Activated T-helper 1 cell treated with anti-CD3 and anti-CD28 coated beads, Interleukin-2, amount 50 U/mL, for 16 hours (primary cell): ENCODE data around the gene PCNT.
A peak's percentile ranks its signal among the peaks of the same experiment; 100 is the strongest.
"Not testable (repeated sequence)": the region's sequence is repeated elsewhere in the genome, so short reads cannot be mapped to it uniquely, and the experiment has no call there.

ENCODE experiments used
- DNase-seq, 2 donors: peaks; one replicate each; pipeline ENCODE4 v3.0.0-alpha.2; 2020; ENCODE audit warnings: low read depth in 1 of 2, low spot score in 1 of 2

Gene PCNT

DNA sequence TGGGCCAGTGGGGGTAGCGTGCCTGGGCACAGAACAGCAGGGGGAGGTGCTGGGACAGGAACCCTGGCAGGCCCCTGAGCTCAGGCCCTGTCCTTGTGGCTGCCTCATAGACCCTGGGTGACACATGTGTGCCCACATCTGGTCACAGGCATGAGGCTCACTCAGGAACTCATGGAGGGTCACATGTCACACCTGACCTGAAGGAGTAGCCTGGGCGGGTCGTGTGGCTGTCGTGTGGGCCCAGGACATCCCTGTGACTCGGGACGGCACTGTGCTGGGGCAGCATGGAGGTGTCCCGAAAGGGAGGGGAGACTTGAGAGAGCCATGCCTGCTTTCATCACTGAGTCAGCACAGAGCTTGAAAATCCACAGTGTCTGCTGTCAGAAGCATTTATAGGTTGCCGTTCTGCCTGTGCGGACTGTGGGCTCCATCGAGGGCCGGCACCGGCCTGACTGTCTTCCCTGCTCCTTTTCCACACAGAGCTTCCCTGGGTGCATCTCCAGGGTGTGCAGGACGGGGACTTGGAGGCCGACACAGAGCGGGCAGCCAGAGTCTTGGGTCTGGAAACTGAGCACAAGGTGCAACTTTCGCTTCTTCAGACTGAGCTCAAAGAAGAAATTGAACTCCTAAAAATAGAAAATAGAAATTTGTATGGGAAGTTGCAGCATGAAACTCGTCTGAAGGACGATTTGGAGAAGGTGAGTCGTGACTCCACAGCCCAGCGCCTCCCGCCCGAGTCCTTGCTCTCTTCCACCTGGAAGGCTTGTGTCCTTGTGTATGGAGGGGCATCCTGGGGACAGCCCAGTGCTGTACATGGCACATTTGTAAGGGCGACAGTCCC, 32.8 kb downstream of the PCNT start:
- DNase-seq: no peak

- DNase-seq: no peak
Measured at GRCh38 chr21:46357335-46357604, 33.3 kb downstream of the PCNT start.

DNA sequence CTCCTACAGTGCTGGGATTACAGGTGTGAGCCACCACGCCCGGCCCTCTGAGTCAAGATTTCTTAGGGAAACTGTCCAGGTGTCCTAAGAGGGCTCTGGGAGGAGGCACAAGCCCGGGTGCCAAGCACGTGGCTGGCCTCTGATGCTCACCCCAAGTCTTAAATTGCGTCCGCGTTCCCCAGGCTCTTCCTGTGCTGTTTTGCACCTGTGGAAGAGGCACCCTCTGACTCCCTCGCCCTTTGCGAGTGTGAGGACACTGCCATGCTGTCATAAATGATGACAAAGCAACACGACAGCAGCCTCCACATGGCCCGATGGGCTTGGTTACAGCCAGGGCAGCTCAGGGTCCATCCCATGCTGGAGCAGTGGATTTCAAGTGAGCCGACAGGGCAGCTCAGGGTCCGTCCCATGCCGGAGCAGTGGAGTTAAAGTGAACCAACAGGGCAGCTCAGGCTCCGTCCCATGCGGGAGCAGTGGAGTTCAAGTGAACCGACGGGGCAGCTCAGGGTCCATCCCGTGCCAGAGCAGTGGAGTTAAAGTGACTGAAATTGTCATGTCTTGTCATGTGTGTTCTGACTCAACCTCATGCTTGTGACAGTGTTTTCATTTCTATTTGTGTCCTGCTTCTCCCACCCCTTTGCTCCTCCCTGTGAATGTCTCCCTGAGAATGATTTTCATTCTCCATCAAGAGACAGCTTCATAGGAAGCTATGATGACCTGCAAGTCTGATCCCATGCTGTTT, 33.9 kb downstream of the PCNT start:
- no peak for DNase-seq

- no peak for DNase-seq
Measured at GRCh38 chr21:46361176-46361575, 37.2 kb downstream of the PCNT start.

GRCh38 chr21:46361935-46362334, 38.0 kb downstream of the PCNT start:
- no peak for DNase-seq

GRCh38 chr21:46362946-46363345, 39.0 kb downstream of the PCNT start:
- no peak for DNase-seq

GRCh38 chr21:46363698-46364097, 39.7 kb downstream of the PCNT start:
- no peak for DNase-seq

DNA sequence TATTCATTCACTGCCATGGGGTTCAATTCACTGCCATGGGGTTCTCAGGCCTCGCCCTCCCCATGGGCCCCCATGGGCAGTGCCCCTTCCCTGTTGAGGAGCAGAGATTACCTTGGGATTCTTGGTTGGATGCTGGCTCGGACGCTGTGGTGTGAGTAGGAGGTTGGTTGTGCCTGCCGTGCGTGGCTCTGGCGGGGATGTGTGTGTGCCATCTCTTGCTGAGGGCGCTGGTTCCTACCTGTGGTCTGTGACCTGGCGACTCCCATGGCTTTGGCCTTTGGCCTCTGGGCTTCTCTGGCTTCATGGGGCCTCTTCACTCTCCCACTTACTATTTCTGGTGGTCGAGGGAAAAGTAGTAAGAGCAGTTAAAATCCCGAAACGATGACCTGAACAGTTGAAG, 42.1 kb downstream of the PCNT start:
- no peak for DNase-seq

GRCh38 chr21:46366561-46366960, 42.6 kb downstream of the PCNT start:
- DNase-seq: no peak

GRCh38 chr21:46366966-46367365, 43.0 kb downstream of the PCNT start:
- DNase-seq: no peak

GRCh38 chr21:46368533-46369285, 44.8 kb downstream of the PCNT start:
- DNase-seq: peak in 1 of 2 donors; percentile 9

DNA sequence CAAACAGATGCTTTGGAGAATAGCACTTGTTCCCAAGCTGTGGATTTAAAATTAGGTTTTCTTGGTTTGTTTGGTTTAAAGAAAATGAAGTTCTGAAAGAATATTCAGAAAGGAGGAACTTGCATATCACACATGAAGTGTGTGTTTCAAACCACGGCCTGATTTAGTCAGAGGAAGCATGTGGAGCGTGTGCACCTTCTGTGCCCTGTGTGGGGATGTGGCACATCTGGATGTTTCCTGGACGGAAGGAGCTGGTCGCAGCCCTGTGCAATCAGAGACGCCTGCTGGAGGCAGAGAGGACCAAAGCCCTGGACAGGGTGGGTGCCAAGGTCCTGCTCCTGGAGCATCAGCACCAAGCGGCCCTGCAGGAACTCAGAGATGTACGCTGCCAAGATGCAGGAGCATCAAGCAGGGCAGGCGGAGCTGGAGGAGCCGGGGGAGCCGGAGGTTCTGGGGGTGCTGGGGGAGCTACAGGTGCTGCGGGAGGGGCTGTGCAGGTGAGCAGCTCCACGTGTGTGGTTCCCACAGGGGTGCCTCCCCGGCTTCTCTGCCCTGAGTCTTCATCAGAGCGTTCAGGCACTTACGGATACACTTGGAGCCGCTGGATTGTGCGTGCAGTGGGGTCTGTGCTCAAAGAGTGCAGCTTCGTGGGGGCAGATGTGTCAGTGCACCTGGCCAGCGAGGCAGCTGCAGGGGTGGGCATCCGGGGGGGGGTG, 45.7 kb downstream of the PCNT start:
- DNase-seq: no peak

DNA sequence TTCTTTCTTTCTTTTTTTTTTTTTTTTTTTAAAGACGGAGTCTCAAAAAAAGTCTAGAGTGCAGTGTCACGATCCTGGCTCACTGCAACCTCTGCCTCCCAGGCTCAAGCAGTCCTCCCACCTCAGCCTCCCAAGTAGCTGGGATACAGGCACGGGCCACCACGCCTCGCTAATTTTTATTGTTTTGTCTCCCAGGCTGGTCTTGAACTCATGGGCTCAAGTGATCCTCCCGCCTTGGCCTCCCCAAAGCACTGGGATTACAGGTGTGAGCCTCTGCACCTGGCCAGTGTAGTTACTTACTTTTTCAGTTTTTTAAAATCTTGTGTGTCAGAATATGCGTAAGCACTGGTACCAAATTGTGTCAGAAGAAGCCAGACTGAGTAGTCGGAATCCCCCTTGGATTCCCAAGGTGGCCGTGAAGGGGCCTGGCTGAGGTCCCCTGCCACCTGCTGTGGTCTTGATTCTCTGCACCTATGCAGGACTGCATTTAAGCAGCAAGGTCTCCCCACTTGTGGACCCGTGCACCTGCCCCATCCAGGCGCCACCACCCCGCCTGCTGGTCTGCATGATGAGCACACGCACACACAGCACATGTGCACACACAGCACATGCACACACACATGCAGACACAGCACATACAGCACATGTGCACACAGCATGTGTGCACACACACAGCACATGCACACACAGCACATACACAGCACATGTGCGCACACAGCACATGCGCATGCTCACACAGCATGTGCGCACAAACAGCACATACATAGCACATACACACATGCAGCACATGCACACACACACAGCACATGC, 47.5 kb downstream of the PCNT start:
- DNase-seq: no peak

DNA sequence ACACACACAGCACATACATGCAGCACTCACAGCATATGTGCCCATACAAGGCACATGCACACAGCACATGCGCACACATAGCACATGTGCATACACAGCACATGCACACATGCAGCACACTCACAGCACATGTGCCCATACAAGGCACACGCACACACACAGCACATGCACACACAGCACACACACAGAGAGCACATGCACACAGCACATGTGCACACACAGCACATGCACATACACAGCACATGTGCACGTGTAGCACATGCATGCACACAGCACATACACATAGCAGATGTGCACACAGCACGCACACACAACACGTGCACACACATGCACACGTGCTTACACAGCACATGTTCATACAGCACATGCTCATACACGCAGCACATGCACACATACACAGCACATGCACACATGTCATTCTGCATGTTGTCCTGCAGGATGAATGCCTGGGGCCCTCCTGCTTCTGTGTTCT, 48.1 kb downstream of the PCNT start:
- no peak for DNase-seq

DNA sequence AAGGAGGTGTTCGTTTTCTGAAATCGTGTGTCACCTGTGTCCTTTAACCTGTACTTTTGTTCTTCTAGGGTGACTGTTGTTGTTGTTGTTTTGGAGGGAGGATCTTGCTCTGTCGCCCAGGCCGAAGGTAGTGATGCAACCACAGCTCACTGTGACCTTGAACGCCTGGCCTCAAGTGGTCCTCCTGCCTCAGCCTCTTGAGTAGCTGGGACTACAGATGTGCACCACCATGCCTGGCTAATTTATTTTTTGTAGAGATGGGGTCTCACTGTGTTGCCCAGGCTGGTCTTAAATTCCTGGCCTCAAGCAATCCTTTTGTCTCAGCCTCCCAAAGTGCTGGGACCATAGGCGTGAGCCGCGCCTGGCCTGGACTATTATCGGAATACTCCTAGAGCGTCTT, 49.0 kb downstream of the PCNT start:
- DNase-seq: not testable (repeated sequence)

DNA sequence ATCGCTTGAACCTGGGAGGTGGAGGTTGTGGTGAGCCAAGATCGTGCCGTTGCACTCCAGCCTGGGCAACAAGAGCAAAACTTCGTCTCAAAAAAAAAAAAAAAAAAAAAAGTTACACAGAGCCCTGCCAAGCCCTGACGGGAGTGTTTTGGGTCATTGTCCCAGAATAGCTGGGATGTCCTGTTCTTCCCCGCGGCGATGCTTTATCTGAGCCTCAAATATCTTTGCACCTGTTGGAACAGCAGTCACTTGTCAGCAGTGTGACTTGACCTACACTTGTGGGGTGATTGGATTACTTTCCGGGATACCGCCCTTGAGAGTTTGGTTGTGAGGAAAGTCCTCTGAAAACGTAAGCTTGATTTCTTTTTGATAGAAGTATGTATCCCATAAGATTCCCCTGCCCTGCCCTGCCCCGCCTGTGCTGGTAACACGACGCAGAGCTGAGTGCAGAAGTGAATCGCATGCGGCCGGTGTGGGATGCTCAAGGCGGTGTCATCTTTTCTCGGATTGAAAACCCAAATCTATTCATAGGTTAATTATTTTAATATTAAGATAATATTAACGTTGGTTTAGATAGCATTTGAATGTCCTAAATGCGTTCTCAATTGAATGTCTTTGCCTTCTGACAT, 50.9 kb downstream of the PCNT start:
- no peak for DNase-seq

DNA sequence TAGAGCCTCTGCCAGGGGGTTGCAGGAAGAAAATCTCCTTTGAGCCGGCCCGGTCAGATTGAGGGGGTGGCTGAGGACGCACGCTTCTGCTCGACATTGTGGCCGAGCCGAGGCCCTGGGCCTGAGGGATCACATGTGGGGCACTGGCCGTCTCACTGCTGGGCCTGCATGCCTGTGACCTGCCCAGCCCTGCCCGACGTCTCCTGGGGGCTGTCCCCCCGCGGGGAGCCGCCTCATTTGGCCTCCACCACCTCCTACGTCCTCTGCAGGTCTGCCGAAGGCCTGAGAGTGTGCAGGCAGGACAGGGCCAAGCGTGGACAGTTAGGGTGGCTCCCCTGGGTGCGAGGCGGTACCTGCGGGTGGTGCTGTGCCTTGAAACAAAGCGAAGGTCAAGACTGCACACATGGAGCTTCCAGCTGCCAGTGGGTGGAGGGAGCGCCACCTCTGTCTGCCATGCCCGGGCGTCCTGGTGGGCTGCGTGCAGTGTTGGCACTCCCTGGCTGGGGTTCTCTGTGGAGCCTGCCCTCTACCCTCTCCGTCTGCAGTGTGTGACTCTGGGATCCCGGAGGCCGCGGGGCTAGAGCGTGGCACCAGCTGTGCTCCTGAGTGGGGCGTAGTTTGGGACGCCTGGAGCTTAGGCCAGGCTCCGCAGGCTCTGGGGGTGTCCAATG, 51.7 kb downstream of the PCNT start:
- no peak for DNase-seq

DNA sequence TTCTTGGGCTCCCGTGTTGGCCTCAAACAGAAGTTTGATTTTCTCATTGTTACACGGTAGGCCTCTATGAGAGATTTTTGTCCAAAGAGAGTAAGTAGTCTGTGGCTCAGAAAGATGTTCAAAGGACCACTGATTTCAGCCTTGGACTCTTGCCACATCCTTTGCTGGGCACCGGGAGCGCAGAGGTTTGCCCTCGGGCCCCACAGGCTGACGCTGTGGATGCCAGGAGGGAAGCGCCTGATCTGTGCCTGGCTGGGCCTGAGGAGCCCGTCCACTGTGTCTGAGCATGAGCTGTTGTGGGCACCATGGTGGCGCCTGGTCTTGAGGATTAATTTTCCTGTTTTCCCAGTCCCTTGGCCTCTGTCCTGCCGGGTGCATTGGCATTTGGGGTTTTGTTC, 52.3 kb downstream of the PCNT start:
- DNase-seq: no peak

- DNase-seq: no peak
Measured at GRCh38 chr21:46376856-46377453, 53.0 kb downstream of the PCNT start.
